HuH-7 (cell line): ENCODE results near the gene ZFR2.
"Not testable (repeated sequence)": the region's sequence is repeated elsewhere in the genome, so short reads cannot be mapped to it uniquely, and the experiment has no call there.

Experiments used
- DNase-seq: peaks from one replicate; pipeline ENCODE4 v3.0.0; 2011; ENCODE audit warnings: low spot score

Gene ZFR2

GRCh38 chr19:3868770-3869456 lies at the start of gene ZFR2:
Gene ZFR2, minus strand, starts transcription at chr19:3869038. Its CDS starts 21 bp downstream, at chr19:3869017.
- no peak for DNase-seq

GRCh38 chr19:3916033-3916432 lies 47.2 kb upstream of the ZFR2 start:
- DNase-seq, result no peak

- no peak for DNase-seq
Measured at GRCh38 chr19:3914199-3914598, 45.4 kb upstream of the ZFR2 start.

- DNase-seq, result no peak
Measured at GRCh38 chr19:3910105-3910504, 41.3 kb upstream of the ZFR2 start.

GRCh38 chr19:3908266-3909054 lies 39.6 kb upstream of the ZFR2 start:
- DNase-seq, result no peak

- no peak for DNase-seq
Measured at GRCh38 chr19:3907626-3908265, 38.9 kb upstream of the ZFR2 start.

- no peak for DNase-seq
Measured at GRCh38 chr19:3904233-3904632, 35.4 kb upstream of the ZFR2 start.

GRCh38 chr19:3902317-3902973 lies 33.6 kb upstream of the ZFR2 start:
- no peak for DNase-seq

- DNase-seq, result no peak
Measured at GRCh38 chr19:3899531-3900294, 30.9 kb upstream of the ZFR2 start.

GRCh38 chr19:3898426-3898825 lies 29.6 kb upstream of the ZFR2 start:
- no peak for DNase-seq

- DNase-seq, result no peak
Measured at GRCh38 chr19:3897936-3898335, 29.1 kb upstream of the ZFR2 start.

GRCh38 chr19:3895788-3896187 lies 26.9 kb upstream of the ZFR2 start:
- DNase-seq, result no peak

- not testable (repeated sequence) for DNase-seq
Measured at GRCh38 chr19:3894959-3895358, 26.1 kb upstream of the ZFR2 start.

- DNase-seq, result no peak
Measured at GRCh38 chr19:3893509-3894179, 24.8 kb upstream of the ZFR2 start.

GRCh38 chr19:3890591-3890990 lies 21.8 kb upstream of the ZFR2 start:
- DNase-seq, result no peak

- DNase-seq, result no peak
Measured at GRCh38 chr19:3882041-3882384, 13.2 kb upstream of the ZFR2 start.

GRCh38 chr19:3881272-3882040 lies 12.6 kb upstream of the ZFR2 start:
- no peak for DNase-seq

- no peak for DNase-seq
Measured at GRCh38 chr19:3880471-3881271, 11.8 kb upstream of the ZFR2 start, which contains the start of gene ATCAY. Gene ATCAY, plus strand, starts transcription at chr19:3880685. Its CDS starts 5,083 bp downstream, at chr19:3885768.

- DNase-seq, result no peak
Measured at GRCh38 chr19:3879656-3880055, 10.8 kb upstream of the ZFR2 start.

- not testable (repeated sequence) for DNase-seq
Measured at GRCh38 chr19:3874695-3875094, 5.9 kb upstream of the ZFR2 start.
